BLaER1 treated with 17β-estradiol and CSF1 and Interleukin-3, amounts not matched to agents 10 nM and 100 nM (cell line): ENCODE data around the gene SELENOS.
"Not testable (repeated sequence)": the region's sequence is repeated elsewhere in the genome, so short reads cannot be mapped to it uniquely, and the experiment has no call there.

Experiments used
- H3K27ac ChIP-seq, 11 experiments: shearing (Covaris generic); formaldehyde crosslinking; 2 replicates each; pipeline ENCODE4 v1.8.1; 2022
- H3K27me3 ChIP-seq, 11 experiments: shearing (Covaris generic); formaldehyde crosslinking; 2 replicates each; pipeline ENCODE4 v1.8.1; 2022
- H3K36me3 ChIP-seq, 11 experiments: shearing (Covaris generic); formaldehyde crosslinking; 2 replicates each; pipeline ENCODE4 v1.8.1; 2022
- H3K4me1 ChIP-seq, 10 experiments: shearing (Covaris generic); formaldehyde crosslinking; 2 replicates each; pipeline ENCODE4 v1.8.1; 2022
- H3K4me2 ChIP-seq, 11 experiments: shearing (Covaris generic); formaldehyde crosslinking; 2 replicates each; pipeline ENCODE4 v1.8.1; 2022
- H3K4me3 ChIP-seq, 10 experiments: shearing (Covaris generic); formaldehyde crosslinking; 2 replicates each; pipeline ENCODE4 v1.8.1; 2022
- H3K9ac ChIP-seq, 11 experiments: shearing (Covaris generic); formaldehyde crosslinking; 2 replicates each; pipeline ENCODE4 v1.8.1; 2022
- H3K9me3 ChIP-seq, 11 experiments: shearing (Covaris generic); formaldehyde crosslinking; replicated peaks in 1 of 11; 2 replicates each; pipeline ENCODE4 v1.8.1; 2022
- H4K20me1 ChIP-seq, 11 experiments: shearing (Covaris generic); formaldehyde crosslinking; 2 replicates each; pipeline ENCODE4 v1.8.1; 2022
- Cebpa-rat ChIP-seq, 11 experiments: shearing (Covaris generic); IDR thresholded peaks; 2 replicates each; pipeline ENCODE4 v1.8.1; 2022

The SELENOS gene

GRCh38 chr15:101288905-101289513, 11.7 kb upstream of the SELENOS start:
- no peak overlapping the region for H3K9ac ChIP-seq
- no peak overlapping the region for H3K4me3 ChIP-seq
- H3K4me1 ChIP-seq = peaks cover 20 to 28% (median 23%) of the 10 kb centered on the region in 10 experiments
- no peaks in the 10 kb centered on the region for H3K27me3 ChIP-seq
- H4K20me1 ChIP-seq = peaks cover 69 to 100% (median 94%) of the 10 kb centered on the region in 11 experiments; a peak in 21 of 22 replicates
- no peak overlapping the region for H3K27ac ChIP-seq
- H3K4me2 ChIP-seq = no peak overlapping the region
- TF ChIP-seq Cebpa-rat (IDR thresholded peaks at IDR 0.05) = no peak
- H3K36me3 ChIP-seq = peaks cover 62 to 97% (median 87%) of the 10 kb centered on the region in 11 experiments
- H3K9me3 ChIP-seq = peaks cover 0 to 6% (median 0%) of the 10 kb centered on the region in 11 experiments; a peak in 2 of 22 replicates

DNA sequence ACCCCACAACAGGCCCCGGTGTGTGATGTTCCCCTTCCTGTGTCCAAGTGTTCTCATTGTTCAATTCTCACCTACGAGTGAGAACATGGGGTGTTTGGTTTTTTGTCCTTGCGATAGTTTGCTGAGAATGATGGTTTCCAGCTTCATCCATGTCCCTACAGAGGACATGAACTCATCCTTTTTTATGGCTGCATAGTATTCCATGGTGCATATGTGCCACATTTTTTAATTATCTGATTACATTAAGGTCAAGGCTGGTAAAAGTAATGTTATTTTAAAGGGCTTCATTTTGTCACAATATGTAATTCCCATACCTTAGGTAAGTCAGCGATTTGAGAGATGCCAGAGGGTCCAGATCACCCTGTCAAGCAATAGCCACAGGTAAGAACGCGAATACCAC, 10.1 kb upstream of the SELENOS start:
- Histone ChIP-seq H4K20me1 (peaks cover 55 to 100% (median 94%) of the 10 kb centered on the region in 11 experiments; a peak in 21 of 22 replicates), H3K4me1 (peaks cover 5 to 12% (median 9%) of the 10 kb centered on the region in 10 experiments; a peak in 14 of 20 replicates), H3K36me3 (peaks cover 79 to 100% (median 99%) of the 10 kb centered on the region in 11 experiments)
- H3K9ac ChIP-seq, H3K9me3 ChIP-seq, H3K4me3 ChIP-seq, H3K4me2 ChIP-seq, H3K27me3 ChIP-seq, H3K27ac ChIP-seq: not testable (repeated sequence)

DNA sequence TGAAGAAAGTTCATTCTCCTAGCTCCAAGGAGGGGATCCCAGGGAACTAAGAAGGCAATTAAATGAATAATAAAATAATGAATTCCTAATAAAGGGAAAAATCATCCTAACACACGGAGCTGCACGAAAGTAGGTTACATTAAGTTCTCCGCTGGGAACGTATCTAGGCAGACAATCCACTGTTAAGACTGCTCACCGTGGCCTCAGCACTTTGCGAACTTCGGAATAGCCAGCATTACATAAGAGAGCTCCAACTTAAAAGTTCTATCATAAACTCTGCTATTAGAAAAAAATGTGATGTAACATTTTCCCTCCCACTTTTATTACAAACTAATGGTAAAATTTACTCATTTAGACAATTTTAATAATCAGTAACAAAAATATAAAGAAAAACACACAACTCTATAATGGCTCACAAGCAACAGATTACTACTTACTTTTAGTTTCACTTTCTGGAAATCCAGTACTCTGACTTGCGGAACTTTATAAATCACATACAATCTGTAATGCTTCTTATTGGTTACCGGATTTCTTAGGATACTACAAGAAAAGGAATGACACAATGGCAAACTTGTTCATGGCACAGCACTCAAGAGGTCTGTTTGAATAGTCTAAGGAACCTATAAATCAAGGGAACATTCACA, 9.3 kb upstream of the SELENOS start:
- Histone ChIP-seq H3K36me3 (peaks cover 86 to 100% (median 99%) of the 10 kb centered on the region in 11 experiments), H3K4me2 (no peak overlapping the region), H3K4me1 (peaks cover 0 to 5% (median 1%) of the 10 kb centered on the region in 10 experiments; a peak in 8 of 20 replicates), H4K20me1 (peaks cover 48 to 100% (median 94%) of the 10 kb centered on the region in 11 experiments; a peak in 21 of 22 replicates), H3K4me3 (no peak overlapping the region), H3K27me3 (no peaks in the 10 kb centered on the region), H3K27ac (no peak overlapping the region), H3K9me3 (peaks cover 0 to 6% (median 0%) of the 10 kb centered on the region in 11 experiments; a peak in 2 of 22 replicates), H3K9ac (no peak overlapping the region)
- TF ChIP-seq Cebpa-rat (IDR thresholded peaks at IDR 0.05) = no peak

DNA sequence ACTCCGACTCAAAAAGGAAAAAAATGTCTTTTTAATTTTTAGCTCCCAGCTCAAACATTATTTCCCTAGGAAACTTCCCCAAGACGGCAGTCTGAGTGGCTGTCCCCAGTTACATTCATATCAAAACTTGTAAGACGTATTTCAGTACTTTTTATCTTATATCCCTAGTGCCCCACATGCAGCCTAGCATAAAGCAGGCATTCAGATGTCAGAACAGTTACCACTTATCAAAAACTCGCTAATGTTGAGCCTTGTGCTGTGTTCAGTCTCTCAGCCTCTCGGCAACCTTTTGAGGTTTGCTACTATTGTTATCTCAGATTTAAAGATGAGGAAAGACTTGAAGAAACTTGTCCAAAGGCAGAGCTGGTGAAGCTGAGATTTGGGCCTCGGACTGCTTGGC, 6.6 kb upstream of the SELENOS start:
- peaks cover 23 to 97% (median 77%) of the 10 kb centered on the region in 11 experiments; a peak in 21 of 22 replicates for H4K20me1 ChIP-seq
- peaks cover 0 to 6% (median 0%) of the 10 kb centered on the region in 11 experiments; a peak in 2 of 22 replicates for H3K9me3 ChIP-seq
- no peak overlapping the region for H3K9ac ChIP-seq
- H3K27me3 ChIP-seq = no peaks in the 10 kb centered on the region
- no peak overlapping the region for H3K4me2 ChIP-seq
- peaks cover 87 to 100% (median 96%) of the 10 kb centered on the region in 11 experiments for H3K36me3 ChIP-seq
- no peak overlapping the region for H3K27ac ChIP-seq
- H3K4me3 ChIP-seq = no peak overlapping the region
- no peak for TF ChIP-seq Cebpa-rat (IDR thresholded peaks at IDR 0.05)
- H3K4me1 ChIP-seq = no peaks in the 10 kb centered on the region

- H3K36me3 ChIP-seq = peaks cover 59 to 79% (median 64%) of the 10 kb centered on the region in 11 experiments
- H3K27me3 ChIP-seq = no peaks in the 10 kb centered on the region
- no peak overlapping the region for H3K9ac ChIP-seq
- H3K4me3 ChIP-seq = no peak overlapping the region
- no peak overlapping the region for H3K4me2 ChIP-seq
- peaks cover 8 to 92% (median 58%) of the 10 kb centered on the region in 11 experiments; a peak in 20 of 22 replicates for H4K20me1 ChIP-seq
- no peaks in the 10 kb centered on the region for H3K9me3 ChIP-seq
- no peak overlapping the region for H3K27ac ChIP-seq
- TF ChIP-seq Cebpa-rat (IDR thresholded peaks at IDR 0.05) = no peak
- peaks cover 13 to 22% (median 18%) of the 10 kb centered on the region in 10 experiments for H3K4me1 ChIP-seq
Measured at GRCh38 chr15:101280007-101280406, 2.7 kb upstream of the SELENOS start.

- Histone ChIP-seq H3K4me2 (peak overlapping the region; percentile 70 to 94 (median 83)), H3K36me3 (peaks cover 59 to 79% (median 64%) of the 10 kb centered on the region in 11 experiments), H3K27ac (peak overlapping the region in 1 of 11 experiments; percentile 5; a peak in 1 of 22 replicates), H3K9me3 (no peaks in the 10 kb centered on the region), H3K9ac (peak overlapping the region in 10 of 11 experiments; percentile 84 to 95 (median 87); a peak in 16 of 22 replicates), H3K4me3 (peak overlapping the region; percentile 82 to 100 (median 94); a peak in 19 of 20 replicates), H3K4me1 (peaks cover 13 to 23% (median 18%) of the 10 kb centered on the region in 10 experiments), H3K27me3 (no peaks in the 10 kb centered on the region), H4K20me1 (peaks cover 0 to 85% (median 45%) of the 10 kb centered on the region in 11 experiments; a peak in 19 of 22 replicates)
- no peak for TF ChIP-seq Cebpa-rat (IDR thresholded peaks at IDR 0.05)
Measured at GRCh38 chr15:101277943-101278564, 769 bp upstream of the SELENOS start.

GRCh38 chr15:101276501-101277037, 716 bp downstream of the SELENOS start:
- no peaks in the 10 kb centered on the region for H3K27me3 ChIP-seq
- peaks cover 0 to 71% (median 38%) of the 10 kb centered on the region in 11 experiments; a peak in 18 of 22 replicates for H4K20me1 ChIP-seq
- H3K27ac ChIP-seq = peak overlapping the region; percentile 70 to 89 (median 81)
- peak overlapping the region; percentile 82 to 100 (median 94) for H3K4me3 ChIP-seq
- H3K9me3 ChIP-seq = no peaks in the 10 kb centered on the region
- peak overlapping the region; percentile 72 to 95 (median 86) for H3K9ac ChIP-seq
- TF ChIP-seq Cebpa-rat (IDR thresholded peaks at IDR 0.05) = no peak
- peaks cover 13 to 23% (median 18%) of the 10 kb centered on the region in 10 experiments for H3K4me1 ChIP-seq
- H3K4me2 ChIP-seq = peak overlapping the region; percentile 80 to 95 (median 88)
- peaks cover 59 to 79% (median 64%) of the 10 kb centered on the region in 11 experiments for H3K36me3 ChIP-seq

DNA sequence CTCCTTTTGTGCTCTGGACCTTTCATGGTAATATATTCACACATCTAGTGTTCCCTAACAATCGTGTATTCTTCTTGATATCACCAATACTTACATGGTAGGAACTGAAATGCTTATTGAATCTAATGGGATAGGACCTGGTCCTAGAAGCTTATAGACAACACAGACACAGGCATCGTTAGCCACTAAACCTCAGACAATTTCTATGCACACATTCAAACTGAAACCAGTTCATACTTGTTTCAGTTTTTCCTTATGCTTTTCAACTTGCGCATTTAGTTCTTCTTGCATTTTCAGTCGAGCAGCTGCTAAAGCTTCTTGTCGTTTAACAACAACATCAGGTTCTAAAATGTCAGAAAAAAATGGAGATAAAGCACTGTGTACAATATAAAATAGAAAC, 2.3 kb downstream of the SELENOS start:
- Histone ChIP-seq H3K9ac (peak overlapping the region in 2 of 11 experiments; percentile 7 to 30; a peak in 3 of 22 replicates), H3K27me3 (no peaks in the 10 kb centered on the region), H3K4me2 (no peak overlapping the region), H3K4me3 (no peak overlapping the region), H3K4me1 (peaks cover 13 to 23% (median 18%) of the 10 kb centered on the region in 10 experiments), H4K20me1 (peaks cover 0 to 57% (median 36%) of the 10 kb centered on the region in 11 experiments; a peak in 18 of 22 replicates), H3K27ac (no peak overlapping the region), H3K9me3 (no peaks in the 10 kb centered on the region), H3K36me3 (peaks cover 61 to 79% (median 64%) of the 10 kb centered on the region in 11 experiments)
- no peak for TF ChIP-seq Cebpa-rat (IDR thresholded peaks at IDR 0.05)
